Measurements from ENCODE around the gene LRP1-AS.
A peak's percentile ranks its signal among the peaks of the same experiment; 100 is the strongest.

Gene LRP1-AS

DNA sequence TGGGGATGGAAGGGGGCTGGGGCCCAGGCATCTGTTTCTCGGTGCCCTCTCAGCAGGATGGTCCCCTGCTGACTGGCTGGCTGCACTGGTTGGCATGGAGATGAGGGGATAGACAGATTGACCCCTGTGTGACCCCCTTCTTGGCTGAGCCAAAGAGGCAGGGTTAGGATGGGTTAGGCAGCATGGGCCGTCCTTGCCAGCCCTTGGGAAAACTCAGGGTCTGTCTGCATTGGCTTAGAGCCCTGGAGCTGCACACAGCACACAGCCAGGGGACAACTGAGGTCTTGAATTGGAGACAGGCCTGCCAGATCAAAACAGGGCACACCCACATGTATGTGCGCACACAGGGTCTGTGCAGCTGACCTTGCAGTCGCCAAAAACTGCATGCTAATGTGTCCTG, 11.2 kb upstream of the LRP1-AS start:
- no peak for DNase-seq

DNA sequence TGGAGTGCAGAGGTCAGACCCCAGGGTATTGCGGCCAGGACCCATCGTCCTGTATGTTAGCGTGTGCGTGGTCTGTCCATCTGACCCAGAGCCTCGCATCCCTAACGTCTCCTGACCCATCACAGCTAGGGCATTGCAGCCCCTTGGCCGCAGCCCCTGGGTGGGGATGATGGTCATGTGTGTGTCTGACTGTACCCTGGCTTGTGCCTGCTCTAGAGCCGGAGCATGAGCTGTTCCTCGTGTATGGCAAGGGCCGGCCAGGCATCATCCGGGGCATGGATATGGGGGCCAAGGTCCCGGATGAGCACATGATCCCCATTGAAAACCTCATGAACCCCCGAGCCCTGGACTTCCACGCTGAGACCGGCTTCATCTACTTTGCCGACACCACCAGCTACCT, 10.8 kb upstream of the LRP1-AS start:
- DNase-seq: no peak

DNA sequence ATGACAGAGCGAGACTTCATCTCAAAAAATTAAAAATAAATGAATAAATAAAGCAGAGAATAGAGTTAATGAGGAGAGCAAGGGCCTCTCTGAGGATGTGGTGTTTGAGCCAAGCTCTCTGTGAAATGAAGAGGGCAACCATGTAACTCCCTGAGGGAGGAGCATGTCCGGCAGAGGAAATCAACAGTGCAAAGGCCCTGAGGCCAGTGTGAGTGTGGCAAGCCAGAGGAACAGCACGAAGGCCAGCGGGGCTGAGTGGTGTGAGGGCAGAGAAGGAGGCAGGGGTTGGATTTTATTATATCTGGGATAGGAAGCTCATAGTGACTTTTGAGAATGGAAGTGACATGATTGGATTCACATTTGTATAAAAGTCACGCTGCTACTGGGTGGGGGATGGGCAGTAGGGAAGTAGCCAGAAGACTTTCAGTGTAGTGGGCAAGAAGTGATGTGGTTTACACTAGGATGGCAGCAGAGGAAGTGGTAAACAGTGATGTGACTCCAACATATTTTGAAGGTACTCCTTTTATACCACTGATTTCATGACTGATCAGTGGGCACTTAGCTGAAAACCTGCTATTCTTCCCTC, 10.3 kb upstream of the LRP1-AS start:
- DNase-seq: no peak

DNA sequence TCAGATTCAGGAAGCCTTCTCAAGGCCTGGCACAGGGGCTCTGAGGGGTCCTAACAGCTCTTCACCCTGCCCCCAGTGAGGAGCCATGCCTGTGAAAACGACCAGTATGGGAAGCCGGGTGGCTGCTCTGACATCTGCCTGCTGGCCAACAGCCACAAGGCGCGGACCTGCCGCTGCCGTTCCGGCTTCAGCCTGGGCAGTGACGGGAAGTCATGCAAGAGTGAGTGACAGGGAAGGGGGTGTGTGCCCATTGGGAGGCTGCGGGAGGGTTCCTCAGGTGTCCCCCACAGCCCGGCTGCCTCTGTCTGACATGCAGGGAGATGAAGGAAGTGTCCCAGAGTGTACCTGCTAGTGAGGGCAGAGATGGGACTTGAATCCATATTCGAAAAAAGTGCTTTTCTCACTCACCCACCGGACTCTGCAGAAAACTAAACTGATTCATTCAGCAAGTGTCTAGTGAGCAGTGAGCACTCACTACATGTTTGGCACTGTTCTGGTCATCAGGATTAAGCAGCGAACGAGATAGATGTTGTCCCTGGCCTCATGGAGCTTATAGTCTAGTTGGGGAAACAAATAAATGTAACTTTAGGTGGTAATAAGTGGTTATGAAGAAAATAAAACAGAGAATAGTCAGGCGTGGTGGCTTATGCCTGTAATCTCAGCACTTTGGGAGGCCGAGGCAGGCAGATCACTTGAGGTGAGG, 9.4 kb upstream of the LRP1-AS start:
- no peak for DNase-seq

DNA sequence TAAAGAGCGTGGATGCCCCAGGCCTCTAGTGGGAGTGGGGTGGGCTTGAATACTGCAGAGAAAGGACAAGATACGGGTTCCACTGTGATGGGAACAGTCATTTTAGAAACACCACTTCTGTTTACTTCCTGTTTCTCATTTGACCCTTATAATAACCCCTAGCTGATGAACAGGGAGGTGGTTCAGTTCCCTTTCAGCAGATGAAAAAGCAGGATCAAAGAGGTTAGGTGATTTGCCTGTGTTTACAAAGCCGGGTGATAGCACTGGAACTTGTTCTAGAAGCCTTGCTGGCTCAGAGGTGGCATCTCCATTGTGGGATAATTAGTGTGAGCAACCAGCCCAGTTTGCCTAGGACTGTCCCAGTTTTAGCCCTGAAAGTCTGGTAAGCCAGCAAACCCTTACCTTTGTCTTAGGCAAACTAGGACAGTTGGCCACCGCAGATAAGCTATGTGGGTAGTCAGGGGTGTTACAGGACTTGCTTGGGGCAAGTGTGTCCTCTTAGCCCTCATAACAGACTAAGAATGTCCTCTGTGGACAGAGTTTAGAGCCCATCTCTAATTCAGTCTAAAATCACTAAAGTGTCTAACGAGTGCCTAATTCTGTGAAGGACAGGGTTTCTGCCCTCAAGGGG, 7.5 kb upstream of the LRP1-AS start:
- no peak for DNase-seq

DNA sequence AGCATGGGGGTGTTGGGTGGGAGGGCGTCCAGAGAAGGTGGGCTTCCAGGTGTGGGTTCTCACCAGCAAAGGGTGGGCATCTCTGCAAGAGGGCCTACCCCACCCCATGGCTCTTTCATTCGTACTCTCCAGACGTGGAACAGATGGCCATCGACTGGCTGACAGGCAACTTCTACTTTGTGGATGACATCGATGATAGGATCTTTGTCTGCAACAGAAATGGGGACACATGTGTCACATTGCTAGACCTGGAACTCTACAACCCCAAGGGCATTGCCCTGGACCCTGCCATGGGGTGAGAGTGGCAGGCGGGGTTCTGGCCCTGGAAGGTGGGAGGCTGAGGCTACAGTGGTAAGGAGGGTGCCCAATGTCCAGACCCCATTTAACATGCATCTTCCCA, 6.7 kb upstream of the LRP1-AS start:
- DNase-seq: no peak

DNA sequence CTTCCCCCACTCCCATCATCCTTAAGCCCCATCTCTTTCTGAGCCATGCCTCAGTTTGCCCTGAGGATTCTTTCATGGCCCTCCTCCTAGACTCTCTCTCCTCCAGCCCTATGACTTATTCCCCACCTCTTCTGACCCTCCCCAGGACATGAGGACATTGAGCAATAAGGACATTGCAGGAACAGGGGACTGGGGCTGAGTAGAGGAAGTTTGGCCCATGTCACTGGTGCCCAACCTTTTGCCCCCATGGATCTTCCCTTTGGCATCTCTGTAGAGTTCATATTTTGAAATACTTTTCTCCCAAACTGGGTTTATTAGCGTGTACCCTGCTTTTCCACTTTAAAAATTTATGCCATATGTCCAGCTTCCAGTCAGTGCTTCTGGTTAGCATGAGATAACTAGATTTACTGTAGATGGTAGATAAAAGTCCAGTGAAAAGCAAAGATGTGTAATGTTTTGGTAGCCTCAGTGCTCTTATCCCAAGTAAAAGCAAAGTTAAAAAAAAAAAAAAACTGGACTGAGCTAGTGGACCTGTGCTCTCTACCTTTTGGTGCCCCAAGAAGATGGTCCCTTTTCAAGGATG, 6.1 kb upstream of the LRP1-AS start:
- DNase-seq: no peak

DNA sequence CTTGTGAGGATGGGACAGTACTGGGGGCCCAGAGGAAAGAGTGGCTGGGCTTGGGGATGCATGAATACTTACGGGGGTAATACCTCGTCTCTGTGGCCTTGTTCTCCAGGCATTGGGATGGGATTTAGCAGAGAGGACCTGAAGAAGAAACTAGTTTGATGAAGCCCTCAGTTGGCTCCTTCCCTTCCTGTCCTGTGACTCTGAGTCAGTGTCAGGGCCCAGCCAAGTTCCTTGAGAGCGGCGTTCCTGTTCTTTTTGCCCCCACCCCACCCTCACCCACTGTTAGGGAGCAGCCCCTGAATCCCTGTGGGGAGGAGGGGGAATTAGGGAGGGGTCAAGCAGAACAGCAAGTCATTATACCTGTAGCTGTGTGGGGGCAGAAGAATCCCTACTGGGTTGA, 5.2 kb upstream of the LRP1-AS start:
- DNase-seq: no peak

DNA sequence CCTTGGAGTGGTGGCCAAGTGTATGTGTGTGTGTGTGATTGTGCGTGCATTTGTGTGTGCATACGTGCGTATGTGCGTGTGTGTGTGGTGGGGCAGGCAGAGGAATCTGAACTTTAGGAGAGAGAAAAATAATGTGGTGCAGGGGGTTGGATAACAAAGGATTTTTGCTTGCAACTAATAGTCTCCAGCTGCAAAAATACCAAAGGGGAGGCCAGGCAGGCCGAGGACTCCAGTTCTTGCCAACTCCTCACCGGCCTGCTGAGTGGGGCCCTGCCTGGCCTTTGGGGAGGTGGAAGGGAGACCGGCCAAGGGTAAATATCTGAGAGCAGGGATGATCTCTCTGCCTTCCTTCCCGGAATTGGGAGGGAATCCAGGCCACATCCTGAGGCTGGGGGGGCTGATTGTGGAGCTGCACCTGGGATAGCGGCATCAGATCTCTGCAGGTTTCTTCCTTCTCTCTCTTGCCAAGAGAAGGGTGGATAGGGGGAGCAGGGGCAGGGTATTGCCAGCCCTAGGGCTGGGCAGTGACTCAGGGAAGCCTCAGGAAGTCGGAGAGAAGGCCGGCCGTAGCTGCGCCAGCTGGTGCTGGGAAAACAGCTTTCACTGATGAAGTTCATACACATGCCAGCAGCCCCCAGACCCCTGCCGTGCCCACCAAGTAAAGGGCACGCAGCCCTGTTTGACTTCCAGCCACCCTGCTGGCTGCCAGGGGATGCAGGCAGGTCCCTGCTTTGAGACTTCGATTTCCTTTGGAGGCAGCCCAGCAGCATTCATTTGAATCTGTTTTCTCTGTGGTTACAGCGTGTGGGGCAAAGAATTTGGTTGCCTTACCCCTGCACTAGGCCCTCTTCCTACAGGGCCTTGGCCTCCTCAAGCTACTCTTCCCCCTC, 4.6 kb upstream of the LRP1-AS start:
- DNase-seq: no peak

DNA sequence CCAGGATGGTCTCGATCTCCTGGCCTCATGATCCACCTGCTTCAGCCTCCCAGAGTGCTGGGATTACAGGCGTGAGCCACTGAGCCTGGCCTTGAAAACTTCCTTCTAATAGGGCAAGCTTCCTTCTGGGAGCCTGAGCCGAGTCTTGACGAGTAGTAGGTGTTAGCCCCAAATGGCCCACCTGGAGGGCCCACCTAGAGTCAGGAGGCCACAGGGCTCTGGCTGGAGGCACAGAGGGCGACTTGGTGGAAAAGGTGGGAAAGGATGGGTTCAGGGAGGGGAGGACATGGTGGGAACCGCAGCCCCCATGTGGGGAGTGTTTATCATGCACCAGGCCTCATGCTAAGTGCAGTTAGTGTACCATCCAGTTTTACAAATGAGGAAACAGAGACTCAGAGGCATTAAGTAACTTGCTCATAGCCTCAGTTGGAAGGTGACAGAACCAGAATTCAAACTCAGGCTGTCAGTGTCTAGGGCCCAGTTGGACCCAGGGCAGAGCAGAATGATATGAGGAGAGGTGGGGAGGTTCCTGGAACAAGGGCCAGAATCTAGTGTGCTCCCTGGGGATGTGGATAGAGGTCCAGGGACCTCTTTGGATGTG, 3.1 kb upstream of the LRP1-AS start:
- no peak for DNase-seq

DNA sequence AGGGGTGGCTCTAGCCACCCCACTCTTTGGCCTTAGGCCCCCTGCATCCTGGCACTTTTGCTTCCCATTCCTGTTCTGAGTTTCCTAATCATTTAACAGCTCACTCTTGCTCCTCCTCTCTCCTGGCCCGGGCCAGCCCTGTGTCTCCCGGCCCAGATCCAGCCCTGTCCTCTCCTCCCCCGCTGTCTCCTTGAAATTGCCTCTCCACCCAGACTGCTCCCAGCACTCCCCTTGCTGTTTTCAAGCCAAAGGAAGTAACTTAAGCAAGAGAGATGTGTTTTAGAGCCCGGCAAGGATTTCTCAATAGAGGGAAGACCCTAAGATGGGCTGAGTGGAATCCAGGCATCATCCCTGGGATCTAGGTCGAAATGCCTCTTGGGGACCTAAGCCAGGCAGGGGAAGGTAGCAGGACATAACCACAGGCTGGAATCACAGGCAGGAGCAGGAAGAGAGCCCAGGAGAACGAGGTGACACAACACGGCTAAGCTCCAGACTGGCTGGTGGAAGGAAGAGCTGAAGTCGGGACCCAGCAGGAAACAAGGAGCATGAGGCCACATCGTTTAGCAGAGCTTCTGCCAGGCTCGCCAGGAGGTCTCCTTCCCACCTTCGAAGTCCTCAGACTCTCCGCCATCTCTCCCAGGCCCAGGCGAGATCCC, 2.0 kb upstream of the LRP1-AS start:
- no peak for DNase-seq

DNA sequence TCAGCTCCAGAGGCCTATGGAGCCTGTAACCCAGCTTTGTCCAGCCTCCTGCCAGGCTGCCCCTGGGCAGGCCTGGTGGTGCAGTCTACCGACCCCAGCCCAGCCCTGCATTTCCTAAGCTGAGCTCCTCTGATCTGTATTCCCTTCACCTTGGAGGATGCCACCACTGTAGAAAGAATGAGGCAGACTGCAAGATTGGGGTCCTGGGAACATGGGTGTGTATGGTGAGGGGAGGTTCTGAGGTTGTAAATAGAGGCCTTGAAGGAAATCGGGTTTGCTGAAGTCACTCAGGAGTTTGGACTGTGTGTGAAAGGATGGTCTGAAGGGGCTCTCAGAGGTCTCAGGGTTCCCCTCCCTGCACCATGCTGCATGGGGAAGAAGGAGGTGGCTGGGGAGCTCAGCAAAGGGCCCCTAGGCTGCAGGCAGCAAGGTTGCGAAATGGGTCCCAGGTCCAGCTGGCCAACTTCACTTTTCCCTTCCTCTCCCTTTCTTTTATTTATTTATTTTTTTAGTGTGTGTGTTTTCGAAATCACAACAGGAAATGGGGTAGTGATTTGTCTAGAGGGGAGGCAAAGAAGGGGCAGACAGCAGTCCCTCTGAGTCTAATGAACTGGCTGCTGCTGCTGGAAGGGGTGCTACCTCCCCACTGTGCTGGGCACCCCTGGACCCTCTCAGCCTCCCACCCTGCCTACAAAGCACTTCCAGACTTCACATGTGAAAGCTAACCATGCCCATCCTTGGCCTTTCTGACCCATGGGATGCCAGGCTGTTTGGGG, 1.2 kb upstream of the LRP1-AS start:
- peak in 1 of 2 donors; percentile 21 for DNase-seq

DNA sequence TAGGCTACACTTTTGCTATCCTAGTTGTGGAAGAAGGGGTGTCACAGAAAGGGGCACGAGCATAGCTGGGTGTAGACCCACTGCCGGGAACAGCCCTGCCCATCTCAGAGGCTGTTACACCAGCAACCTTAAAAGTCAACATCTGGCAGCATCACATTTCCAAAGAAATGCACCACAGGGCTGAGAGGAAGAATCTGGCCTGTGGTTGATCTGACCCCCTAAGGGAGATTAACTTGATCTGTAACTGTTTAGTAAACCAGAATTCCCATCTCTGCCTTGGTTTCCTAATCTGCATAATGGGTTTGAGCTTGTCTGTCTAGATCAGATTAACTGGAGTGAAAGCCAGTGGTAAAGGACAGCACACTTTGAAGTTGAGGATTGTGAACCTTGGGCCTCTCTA, 1.3 kb downstream of the LRP1-AS start:
- DNase-seq: no peak

DNA sequence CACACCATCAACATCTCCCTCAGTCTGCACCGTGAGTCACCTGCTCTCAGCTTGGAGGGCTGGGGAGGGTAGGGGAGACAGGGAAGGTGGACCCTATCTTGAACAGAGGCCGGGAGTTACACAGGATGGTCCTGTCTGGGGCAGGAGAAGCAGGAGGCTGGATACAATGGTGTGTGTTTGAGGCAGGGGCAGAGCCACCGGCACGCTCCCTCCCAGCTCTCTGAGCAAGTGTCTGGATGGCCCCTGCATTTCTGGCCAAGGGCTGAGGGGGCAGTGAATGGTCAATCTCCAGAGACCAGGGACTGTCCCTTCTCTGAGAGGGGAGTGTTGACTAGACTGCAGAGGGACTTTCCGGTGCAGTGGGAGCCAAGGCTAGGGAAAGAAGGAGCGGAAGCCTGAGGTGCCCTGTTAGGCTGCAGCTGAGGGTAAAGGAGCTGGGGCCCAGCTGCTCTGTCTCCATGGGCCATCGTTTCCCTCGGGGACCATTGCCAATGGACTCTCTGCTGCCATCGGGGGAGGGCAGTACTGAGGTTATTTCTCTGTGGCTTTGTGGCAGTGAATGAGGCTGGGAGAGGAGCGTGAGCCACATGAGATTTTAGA, 1.9 kb downstream of the LRP1-AS start:
- peak in 1 of 2 donors; percentile 33 for DNase-seq

DNA sequence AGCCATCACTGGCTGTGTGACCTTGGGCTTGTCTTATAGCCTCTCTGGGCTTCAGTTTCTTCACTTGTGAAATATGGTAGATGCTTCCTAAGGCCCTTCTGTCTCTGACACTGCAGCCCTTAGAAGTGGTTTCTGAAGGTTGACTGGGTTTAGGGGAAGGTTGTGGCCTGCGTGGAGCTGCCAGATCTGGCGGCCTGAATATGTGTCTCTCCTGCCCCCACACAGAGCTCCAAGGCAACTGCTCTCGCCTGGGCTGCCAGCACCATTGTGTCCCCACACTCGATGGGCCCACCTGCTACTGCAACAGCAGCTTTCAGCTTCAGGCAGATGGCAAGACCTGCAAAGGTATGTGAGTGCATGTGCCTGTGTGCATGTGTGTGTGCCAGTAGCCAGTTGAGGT, 4.0 kb downstream of the LRP1-AS start:
- DNase-seq: no peak

DNA sequence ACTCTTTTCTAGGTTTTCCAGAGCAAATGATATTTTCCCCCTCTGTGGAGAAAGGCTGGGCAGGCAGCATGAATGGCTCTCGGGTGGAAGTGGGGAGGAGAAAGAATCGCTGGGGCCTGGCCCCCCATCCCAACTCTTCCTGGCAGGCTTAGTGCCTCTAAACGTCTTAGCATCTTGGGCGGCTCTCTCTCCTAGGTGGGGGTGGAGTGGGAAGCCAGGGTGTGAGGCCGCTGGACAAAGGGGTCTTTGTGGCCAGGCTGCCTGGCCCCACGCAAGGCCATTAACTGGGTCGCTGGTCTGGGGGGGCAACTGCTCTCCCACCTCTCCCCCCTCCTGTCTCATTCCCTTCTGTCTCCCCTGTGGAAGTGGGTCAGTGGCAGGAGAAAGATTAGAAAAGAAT, 4.7 kb downstream of the LRP1-AS start:
- DNase-seq: peak in 1 of 2 donors; percentile 26

DNA sequence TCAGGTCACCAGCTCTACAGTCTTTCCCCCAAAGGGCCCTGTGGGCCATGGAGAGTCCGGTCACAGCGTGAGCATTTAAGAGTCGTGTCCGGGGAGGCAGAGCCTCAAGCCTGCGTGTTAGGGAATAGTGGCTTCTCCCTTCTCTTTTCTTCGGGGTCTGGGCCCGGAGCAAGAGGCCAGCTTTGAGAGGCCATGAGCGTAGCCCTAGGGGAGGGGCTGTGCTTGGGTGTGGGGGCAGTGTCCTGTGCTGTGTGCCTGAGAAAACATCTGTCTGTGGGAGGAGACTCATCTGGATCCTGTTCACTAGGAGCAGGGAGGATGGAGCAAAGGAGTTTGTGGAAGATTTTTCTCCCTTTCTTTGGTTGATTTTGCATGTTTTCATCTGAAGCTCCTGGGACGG, 5.3 kb downstream of the LRP1-AS start:
- DNase-seq: no peak

DNA sequence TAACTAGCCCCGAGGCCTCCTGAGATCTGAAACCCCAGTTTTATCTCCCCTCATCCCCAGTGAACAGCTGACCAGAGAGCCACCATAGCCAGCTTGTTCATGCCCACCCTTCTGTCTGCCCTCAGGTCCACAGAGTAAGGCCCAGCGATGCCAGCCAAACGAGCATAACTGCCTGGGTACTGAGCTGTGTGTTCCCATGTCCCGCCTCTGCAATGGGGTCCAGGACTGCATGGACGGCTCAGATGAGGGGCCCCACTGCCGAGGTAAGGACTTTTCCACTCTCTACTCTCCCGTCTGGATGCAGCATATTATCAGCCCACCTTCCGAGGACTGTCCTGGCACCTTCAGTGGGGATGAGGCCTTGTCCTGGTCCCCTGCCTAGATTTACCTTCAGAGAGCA, 6.2 kb downstream of the LRP1-AS start:
- no peak for DNase-seq

DNA sequence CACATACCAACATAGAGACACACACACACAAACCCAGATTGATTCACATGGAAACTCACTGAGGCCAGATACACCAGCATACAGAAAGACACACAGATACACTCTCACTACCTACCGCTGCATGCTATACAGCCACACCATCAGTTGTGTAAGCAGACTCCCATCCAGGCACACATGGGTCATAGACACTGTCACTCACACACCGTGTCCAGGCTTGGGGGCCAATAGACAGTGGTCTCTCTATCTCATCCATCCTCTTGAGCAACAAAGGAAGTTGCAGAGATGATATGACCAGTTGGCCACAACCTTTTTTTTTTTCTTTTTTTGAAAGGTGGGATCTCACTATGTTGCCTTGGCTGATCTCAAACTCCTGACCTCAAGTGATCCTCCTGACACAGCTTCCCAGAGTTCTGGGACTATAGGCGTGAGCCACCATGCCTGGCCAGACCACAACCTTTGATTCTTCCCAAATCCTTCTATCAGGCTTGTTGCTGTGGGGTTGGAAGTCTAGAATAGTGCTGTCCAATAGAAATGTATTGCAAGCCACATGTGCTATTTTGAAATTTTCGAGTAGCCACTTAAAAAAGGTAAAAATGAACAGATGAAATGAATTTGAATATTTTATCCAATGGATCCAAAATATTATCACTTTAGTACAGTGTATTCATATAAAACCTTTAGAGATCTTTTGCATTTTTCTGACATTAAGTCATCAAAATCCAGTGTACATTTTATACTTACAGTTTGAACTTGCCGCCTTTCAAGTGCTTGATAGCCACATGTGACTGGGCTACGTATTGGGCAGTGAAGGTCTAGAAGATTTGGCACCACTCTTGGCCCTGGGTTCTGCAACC, 7.4 kb downstream of the LRP1-AS start:
- no peak for DNase-seq

Measured in hippocampal formation (tissue), 2 donors.